ENCODE data around the gene HECTD4.
A peak's percentile ranks its signal among the peaks of the same experiment; 100 is the strongest.
"Not testable (repeated sequence)": the region's sequence is repeated elsewhere in the genome, so short reads cannot be mapped to it uniquely, and the experiment has no call there.

Gene HECTD4

DNA sequence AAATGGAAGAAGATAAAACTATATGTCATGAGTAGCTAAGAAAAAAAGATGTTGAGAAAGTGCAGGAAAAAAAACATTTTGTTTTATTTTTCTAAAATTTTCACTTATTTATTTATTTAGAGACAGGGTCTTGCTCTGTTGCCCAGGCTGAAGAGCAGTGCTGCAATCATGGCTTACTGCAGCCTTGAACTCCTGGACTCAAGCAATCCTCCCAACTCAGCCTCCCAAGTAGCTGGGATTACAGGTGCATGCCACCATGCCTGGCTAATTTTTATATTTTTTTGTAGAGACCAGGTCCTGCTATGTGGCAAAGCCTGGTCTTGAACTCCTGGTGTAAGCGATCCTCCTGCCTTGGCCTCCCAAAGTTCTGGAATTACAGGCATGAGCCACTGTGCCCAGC, 137.3 kb downstream of the HECTD4 start:
- DNase-seq, result not testable (repeated sequence)

DNA sequence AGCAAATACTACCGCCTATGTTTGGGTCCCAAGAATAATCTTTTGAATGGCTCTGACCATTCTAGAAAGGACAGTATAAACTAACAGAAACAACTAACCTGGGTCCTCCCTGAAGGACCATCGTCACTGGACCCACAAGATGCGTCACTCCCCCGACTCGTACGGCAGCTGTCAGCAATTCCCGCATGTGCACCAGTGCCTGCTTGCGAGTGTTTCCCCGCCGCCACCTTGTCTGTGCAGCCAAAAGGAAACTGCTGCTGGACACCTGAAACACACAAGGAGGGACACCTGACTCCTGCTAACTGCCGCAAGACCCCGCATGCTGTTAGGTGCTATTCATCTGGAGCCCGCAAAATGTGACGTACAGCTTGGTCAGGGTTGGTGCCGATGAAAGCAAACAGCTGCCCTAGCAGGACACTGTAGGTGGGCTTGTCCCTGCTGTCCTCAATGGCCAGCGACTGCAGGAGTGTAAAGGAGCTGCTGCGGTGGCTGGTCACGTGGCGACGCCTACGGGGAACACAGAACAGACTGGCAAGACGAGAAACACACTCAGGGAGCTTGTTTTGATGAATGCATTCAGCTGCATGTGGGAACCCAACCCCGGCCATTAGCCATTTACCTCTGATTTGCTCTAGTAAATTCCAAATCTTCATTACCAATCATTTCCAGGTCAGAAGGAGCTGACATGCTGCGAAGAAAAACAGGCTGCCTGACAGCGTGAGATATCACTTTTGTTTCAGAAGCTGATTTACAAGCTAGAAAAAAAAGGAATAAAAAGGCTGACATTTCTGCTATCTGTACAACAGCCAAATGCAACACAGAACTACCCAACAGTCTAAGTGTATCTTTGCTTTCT, 138.7 kb downstream of the HECTD4 start:
- no peak for DNase-seq

DNA sequence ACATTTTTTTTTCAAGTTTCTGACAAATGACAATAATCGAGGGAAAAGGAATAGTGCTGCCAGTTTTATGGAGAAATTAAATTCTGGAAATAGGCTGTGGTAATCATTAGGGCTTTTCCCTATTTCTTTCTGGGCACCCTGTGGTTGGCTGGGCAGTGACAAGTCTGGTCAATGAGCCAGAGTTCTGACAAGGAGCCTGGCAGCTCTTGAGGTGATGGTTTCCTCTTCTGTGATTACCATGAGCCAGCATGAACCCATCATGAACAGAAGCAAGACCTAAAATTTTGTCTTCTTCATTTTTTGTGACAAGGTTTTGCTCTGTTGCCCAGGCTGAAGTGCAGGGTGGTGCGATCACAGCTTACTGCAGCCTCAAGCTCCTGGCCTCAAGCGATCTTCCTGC, 141.1 kb downstream of the HECTD4 start:
- no peak for DNase-seq

DNA sequence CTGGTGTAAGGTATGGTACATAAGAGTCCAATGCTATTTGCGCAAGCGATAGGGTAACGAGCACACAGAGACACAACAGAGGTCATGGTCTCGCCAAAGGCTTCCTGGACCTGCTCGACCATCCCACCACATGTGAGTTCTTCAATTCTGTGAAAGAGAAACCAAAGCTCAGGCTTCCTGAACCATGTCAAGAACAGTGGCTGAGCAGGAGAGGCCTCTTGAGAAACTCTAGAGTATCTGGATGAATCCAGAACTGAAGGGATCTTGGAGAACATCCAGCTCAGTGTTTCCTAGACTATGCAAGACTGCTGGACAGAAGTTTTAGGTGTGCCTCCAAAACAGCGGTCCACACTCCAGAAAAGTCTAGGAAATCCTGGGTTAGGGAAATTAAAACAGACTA, 142.3 kb downstream of the HECTD4 start:
- peak; percentile 76 for DNase-seq

DNA sequence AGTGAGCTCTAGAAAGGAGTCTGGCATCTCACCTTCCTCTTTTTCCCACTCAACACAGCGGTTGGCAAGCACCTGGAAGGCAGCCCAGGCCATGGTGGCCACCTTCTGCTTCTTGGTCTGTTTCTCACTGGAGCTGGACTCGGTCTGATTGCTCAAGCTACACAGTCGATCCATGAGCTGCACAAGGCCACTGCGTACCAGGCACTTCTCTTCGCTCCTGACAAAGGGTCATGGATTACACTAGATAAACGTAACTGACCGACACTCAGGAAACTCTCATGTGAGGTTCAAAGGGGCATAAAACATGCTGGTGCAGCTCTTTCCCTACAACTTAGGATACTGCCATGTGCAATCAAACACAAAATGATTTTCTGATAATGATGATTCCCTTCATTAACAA, 143.2 kb downstream of the HECTD4 start:
- no peak for DNase-seq

DNA sequence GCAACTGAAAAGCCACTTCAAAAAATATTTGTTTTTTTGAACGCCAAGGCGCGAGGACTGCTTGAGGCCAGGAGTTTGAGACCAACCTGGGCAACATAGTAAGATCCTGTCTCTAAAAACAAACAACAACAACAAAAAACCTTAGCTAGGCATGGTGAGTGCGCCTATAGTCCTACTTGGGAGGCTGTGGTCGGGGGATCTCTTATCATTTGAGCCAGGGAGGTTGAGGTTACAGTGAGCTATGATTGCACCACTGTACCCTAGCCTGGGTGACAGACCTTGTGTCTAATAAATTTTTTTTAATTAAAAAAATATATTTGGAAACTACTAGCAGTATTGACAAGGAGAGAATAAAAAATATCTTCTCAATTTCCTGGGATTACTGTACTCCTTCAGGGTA, 143.8 kb downstream of the HECTD4 start:
- no peak for DNase-seq

DNA sequence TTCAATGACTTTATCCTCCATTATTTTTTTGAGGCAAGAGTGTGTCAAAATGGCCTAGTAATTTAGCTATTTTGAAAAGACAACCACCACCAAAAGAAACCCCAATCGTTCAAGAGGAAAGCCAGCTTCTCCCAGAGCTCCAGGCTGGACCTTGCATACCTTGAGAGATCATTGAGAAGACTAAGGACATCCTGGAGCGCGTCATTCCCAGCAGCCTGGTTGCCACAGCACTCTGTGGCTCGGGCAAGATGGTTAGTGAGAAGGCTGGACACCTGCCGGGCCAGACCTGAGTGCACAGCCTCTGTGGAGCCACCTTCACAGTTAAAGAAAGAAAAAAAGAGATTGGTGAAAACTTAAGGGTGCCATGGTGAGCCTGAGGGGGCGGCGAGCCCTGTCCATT, 145.4 kb downstream of the HECTD4 start:
- DNase-seq, result no peak

DNA sequence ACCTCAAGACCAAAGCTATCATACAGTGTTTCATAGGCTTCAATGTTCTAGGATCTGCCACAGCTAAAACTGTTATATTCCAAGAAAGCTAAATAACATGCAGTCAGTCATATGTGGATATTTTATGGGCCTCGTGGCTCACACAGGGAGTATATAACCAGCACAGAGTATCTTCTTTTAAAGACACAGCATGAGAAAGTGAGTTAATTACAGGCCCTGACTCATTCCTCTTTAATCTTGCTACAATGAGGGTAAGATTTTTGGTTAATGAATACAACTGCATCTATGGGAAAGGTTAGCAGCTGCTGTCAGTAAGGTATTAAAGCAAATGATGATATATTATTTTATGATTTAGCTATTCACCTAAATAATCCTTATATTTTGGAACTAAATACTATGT, 145.8 kb downstream of the HECTD4 start:
- no peak for DNase-seq

DNA sequence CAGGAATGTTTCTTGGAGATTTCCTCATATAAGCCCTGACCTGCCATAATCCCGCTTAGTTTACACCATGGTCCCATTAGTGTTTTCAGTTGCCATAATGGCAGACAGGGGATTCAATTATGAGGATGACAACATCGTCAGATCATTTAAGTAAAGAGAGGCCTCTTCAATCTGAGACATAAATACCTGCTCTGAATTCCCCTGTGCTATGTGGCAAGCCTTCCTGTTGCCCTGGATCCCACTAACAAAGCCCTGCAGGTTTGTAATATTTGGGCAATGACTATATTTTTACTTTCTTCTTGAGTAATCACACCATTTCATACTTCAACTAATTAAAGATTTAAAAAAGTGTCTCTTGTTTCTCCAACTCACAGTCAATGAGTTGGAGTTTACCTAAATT, 147.9 kb downstream of the HECTD4 start:
- no peak for DNase-seq

DNA sequence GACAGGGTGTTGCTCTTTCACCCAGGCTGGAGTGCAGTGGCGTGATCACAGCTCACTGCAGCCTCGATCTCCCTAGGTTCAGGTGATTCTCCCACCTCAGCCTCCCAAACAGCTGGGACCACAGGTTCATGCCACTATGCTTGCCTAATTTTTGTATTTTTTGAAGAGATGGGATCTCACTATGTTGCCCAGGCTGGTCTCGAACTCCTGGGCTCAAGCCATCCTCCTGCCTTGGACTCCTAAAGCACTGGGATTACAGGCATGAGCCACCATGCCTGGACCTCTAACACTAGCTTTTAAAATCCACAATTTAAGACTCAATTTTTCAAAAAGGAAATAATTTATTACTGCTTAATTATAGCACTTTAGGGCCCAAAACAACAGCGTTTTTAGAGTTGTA, 149.0 kb downstream of the HECTD4 start:
- DNase-seq, result no peak

DNA sequence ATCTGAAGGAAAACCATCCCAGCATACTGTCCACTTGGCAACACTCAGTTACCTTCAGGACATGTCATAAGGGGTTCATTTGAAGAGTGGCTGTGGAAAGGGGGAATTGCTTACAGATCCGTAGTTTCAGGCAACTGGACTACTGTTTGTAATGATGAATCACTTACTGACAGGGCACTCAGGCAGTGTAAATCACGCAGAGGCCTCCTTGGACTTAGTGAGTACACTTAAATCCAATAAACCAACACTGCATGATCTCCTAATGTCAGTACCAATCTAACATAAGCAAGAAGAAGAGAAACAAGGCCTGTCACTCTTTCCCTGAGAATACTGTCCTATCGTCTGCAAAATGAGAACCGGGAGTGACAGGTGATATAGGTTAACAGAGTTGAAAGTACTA, 152.1 kb downstream of the HECTD4 start:
- no peak for DNase-seq

DNA sequence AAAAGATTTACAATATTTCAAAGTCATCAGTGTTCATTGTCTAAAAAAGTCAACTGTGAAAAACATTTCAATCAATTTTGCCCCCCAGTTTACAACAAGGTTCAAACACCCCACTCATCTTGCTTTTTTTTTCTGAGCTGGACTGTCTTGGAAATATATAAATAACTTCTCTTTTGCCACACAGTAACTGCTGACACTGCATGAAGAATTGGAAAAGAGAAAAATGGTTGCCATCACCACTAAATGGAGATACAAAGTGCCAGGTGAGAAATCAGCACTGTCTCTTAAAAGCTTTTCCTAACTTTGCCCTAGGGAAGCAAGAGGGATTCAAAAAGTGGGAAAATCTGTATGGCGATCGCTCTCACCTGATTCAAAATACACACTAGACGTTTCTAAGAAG, 155.5 kb downstream of the HECTD4 start:
- no peak for DNase-seq

DNA sequence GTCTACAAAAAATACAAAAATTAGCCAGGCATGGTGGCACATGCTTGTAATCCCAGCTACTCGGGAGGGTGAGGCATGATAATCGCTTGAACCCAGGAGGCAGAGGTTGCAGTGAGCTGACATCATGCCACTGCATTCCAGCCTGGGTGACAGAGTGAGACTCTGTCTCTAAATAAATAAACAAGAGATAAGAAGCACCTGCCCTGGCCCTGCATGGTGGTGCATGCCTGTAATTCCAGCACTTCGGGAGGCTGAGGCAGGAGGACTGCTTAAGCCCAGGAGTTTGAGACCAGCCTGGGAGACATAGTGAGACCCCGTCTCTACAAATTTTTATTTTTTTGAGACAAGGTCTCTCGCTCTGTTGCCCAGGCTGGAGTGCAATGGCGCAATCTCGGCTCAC, 161.6 kb downstream of the HECTD4 start:
- not testable (repeated sequence) for DNase-seq

DNA sequence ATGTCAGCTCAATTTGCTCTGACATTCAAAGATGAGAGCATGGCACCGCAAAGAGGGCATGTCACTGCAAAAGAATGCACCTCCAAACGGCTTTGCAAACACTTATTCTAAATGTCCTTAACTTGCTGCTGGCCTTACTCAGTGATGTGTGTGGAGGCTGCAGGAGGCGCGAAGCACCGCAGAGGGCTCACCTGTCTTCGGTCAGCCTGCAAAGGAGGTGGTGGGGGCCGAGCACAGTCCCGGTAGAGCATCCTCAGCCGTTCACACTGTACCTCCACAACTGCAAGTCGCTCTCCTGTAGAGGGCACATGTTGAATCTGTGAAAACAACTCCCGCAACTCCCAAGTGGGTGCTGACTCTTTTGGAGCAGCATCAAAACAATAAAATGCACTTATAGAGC, 163.0 kb downstream of the HECTD4 start:
- no peak for DNase-seq

DNA sequence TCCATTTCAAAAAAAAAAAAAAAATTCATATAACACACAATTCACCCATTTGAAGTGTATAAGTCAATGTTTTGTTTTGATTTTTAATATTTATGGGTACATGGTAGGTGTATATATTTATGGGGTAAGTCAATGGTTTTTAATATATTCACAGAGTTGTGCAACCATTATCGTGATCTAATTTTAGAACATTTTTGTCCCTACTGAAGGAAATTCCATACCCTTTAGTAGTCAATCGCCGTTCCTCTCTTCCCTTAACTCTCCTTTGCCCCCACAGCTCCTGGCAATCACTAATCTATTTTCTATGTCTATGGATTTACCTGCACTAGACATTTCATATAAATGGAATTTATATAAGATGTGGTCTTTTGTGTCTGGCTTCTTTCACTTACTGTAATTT, 164.1 kb downstream of the HECTD4 start:
- no peak for DNase-seq

DNA sequence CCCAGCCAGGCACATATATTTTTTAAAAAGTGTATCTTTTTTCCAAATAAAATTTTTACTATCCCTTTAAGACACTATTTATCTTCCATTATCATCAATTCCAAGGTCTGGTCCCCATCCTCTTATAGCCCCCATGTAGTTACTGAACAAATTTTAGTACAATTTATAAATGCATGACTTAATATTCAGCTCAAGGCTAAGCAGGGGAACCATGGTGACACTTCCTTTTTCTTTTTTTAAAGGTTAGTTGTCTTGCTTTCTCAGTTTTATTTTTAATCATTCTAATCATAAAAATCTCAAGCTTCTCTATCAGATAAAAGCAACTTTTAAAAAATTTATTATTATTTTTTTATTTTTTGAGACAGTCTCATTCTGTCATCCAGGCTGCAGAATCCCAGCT, 164.6 kb downstream of the HECTD4 start:
- DNase-seq, result no peak

DNA sequence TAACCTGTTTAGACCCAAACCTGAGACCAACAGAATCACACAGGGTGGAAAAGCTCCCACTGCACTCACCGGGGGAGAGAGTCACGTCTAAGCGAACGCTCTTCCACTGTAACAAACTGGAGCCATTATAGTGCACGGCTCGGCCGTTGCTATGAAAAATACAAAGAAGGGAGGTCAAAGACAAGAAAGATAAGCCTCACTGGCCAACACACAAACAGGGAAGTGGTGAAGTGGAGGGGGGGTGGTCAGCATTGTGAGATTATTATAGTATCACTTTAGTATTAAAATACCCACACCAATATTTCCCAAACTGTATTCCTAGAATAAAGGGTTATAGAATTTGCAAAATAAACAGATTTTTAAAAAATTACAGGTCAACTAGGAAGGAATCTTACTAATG, 166.0 kb downstream of the HECTD4 start:
- no peak for DNase-seq

DNA sequence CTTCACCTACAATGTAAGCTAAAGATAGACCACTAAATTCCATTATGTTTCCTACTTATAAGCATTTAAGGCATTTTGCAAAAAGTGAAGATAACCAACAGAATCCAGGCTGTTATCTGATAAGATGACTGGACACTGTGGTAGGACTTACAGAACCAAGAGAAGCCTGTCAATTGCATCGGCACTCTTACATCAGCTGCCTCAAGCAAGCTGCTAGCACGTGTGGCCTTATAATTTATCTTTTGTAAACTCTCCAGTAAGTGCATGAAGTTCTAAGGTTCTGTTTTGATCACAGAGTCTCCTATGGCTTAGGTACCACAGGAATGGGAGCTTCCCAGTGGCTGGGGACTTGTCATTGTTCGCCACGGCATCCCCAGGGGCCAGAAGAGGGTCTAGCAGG, 168.2 kb downstream of the HECTD4 start:
- no peak for DNase-seq

DNA sequence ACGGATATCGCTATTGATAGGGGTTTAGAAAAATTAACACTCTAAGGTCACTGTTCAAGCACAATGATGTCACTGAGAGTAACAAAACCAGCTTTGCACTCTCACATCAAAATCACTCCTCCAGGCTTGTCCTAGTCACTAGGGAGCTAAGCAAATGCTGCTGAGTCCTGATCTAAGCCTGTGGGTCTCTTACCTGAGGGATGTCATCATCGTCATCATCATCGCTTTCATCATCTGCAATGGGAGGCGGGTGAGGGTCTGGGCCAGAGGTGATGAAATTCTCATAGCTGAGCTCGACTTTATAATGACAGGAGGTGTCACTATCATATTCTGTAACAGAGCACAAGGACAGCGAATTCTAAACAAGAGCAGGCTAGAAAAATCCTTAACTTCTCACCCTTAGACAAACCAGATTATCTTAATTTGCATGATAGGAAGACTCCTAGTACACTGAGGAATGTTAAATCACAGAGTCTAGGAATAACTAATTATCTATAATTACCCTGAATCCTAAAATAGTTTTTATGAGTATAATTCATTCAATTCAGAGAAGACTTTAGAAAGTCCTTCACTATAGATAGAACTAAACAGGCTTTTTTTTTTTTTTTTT, 173.8 kb downstream of the HECTD4 start:
- DNase-seq, result no peak

DNA sequence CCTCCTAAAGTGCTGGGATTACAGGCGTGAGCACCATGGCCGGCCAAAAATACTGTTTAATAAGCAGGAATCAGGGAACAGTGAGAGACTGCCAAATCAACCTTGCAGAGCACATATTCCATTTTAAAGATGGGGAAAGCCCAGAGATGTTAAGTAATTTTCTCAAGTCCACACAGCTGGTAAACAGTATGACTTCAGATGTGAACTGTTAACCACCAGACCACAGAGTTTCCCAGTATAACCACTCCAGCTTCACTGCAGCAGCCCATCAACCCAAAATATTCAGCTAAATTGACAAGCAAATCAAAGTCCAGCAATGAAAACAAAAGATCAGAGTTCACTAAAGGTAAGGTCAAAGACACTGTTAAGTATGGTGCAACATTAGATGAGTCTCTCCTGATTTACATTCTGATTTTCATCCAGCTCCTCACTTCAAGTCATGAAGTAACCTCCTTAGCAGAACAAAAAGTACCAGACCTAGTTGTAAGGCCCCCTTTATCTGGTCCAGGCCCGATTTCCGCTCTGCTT, 174.8 kb downstream of the HECTD4 start:
- DNase-seq, result no peak

DNA sequence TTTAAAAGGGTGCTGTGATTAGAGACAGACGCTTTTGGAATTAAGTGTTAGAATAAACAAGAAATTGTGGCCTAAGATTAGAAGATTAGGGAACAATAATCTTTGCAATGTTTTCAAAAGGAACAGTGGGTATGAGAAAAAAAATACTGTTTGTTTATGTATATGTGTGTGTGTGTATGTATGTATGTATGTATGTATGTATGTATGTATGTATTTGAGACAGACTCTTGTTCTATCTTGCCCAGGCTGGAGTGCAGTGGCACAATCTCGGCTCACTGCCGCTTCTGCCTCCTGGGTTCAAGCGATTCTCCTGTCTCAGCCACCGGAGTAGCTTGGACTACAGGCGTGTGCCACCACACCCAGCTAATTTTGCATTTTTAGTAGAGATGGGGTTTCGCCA, 175.3 kb downstream of the HECTD4 start:
- DNase-seq, result no peak

DNA sequence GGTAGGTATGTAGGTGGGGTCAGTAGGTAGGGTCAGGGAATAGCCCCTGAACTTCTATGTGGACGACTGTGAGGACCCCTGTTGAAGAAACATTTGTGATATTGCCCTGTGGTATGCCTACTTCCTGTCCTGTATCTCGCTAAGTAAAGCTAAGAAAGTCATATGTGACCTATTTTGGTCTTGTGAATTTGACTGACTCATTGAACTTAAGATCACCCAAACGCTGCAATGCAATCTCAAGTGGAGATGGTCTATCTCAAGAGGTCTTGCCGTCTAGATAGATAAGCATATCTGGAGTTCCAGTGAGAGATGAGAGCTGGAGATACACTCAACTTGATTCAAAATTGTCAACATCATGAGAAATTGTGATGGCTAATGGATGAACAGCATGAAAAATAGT, 183.1 kb downstream of the HECTD4 start:
- no peak for DNase-seq

DNA sequence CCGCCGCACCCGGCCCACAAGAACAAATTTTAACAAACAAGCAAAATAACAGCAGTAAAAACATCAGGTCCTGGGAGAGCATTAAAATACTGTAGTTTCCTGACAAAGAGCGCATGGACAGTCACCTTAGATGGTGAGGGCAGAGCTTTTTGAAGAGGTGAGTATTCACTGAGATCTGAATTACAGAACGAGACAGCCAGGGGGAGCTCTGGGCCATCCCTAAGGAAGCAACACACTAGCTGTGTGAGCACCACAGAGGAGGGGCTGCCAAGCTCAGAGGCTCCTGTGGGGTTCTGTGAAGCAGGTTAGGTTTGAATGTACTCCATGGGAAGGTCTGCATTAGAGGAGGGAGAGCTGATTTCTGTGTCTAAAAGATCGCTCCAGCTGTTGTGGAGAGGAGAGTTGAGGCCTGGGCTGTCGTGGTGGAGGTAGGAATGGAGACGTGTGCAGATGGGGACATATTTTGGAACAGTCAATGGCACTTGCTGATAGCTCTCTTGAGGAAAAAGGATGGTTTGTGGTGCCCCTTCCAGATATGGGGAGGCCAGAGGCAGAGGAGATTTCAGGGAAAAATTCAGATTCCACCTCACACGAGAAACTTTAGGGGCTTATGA, 184.0 kb downstream of the HECTD4 start:
- peak; percentile 64 for DNase-seq

DNA sequence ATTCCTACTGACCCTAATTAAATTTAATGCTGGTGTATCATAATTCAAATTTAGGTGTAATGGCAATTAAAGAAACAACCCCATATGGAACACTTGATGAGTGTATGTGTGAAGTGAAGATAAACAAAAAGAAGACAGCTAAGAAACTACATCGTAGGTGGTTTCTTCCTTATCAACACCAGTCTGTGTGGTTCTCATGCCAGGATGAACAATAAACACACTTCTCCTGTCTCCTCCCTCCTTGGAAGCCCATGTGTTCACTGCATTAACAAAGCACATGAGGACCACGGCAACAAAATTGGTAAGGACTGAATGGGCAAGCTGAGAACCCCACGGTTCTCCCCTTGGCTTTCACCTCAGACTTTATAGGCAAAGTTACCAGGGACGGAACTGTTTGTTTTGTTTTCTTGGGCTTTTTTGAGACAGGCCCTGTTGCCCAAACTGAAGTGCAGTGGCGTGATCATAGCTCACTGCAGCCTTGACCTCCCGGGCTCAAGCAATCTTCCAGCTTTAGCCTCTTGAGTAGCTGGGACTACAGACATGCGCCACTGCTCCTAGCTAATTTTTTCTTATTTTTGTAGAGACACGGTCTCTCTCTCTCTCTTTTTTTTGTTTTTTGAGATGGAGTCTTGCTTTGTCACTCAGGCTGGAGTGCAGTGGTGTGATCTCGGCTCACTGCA, 185.9 kb downstream of the HECTD4 start:
- no peak for DNase-seq

Data from NCI-H2029 (cell line).